D721Med (cell line): ENCODE data around the gene FADS1.

Experiments
- DNase-seq: peaks from one replicate; pipeline ENCODE4 v3.0.0; 2011; ENCODE audit warnings: low spot score; ENCODE audit not compliant: insufficient read length
- FAIRE-seq: peaks from 2 replicates; lab custom pipeline; 2011; peaks lifted over from hg19 to GRCh38; lab: Jason Lieb, UNC
- CTCF ChIP-seq: IDR thresholded peaks from 2 replicates; pipeline ENCODE4 v1.5.1; 2012; ENCODE audit warnings: mild to moderate bottlenecking, control low read depth; ENCODE audit not compliant: insufficient read depth; ENCODE audit errors: missing control alignments

FADS1 gene

DNA sequence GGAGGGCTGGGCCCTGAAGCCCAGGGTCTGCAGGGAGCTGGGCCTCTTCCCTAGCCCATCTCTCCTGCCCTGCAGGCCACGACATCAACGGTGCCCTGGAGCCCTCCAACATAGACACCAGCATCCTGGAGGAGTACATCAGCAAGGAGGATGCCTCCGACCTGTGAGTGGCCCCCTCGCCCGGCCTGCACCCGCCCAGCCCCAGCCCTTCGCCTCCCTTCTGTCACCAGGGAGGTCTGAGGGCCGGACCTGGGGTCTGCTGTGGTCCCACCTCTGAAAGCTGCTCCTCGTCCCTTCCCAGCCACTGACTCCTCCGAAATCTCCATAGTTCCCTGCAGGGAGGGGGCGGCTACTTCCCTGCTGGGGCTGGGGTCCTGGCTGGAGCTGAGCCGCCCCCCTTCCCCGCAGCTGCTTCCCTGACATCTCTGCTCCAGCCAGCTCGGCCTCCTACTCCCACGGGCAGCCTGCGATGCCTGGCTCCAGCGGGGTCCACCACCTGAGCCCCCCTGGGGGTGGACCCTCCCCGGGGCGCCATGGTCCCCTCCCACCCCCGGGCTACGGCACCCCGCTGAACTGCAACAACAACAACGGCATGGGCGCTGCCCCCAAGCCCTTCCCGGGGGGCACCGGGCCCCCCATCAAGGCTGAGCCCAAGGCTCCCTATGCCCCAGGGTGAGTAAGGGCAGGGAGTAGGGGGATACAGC is 51.1 kb downstream of the FADS1 start:
- FAIRE-seq (no peak), DNase-seq (no peak)
- TF ChIP-seq CTCF = no peak

DNA sequence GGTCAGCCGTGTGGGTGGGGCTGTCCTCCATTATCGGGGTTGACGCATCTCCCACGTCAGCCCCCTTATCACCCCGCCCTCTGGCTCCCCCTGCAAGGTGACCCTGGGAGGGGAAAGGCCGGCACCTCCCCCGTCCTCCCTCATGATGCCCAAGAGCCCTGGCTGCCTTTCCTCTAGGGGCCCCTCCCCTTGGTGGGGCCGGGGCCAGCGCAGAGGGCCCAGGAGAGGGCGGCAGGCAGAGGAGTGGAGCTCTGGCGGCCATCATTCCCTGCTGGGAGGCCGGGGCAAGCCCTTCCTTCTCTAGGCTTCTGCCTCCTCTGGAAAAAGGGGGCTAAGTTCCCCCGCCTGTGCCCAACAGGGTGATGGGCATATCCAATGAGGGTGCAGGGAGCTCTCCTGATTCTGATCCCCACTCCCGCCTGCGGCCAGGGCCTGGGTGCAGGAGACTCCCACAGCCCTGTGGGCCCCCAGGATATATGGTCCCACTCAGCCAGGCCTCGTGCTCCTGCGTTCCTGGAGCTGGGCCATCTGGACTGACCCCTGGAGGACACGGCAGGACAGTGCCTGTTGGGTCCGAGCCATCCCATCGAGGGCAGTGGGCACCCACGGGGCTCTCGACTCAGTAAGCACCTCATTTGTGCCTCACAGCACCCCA is 52.1 kb downstream of the FADS1 start:
- TF ChIP-seq CTCF = no peak
- DNase-seq (no peak), FAIRE-seq (no peak)

GRCh38 chr11:61763930-61764605 is 52.7 kb downstream of the FADS1 start:
- no peak for DNase-seq
- FAIRE-seq = no peak
- no peak for TF ChIP-seq CTCF

GRCh38 chr11:61762798-61763197 is 54.0 kb downstream of the FADS1 start:
- no peak for FAIRE-seq
- no peak for TF ChIP-seq CTCF
- no peak for DNase-seq

GRCh38 chr11:61762223-61762615 is 54.6 kb downstream of the FADS1 start:
- TF ChIP-seq CTCF = no peak
- no peak for DNase-seq
- FAIRE-seq = no peak

GRCh38 chr11:61761440-61762222 is 55.2 kb downstream of the FADS1 start:
- DNase-seq (no peak), FAIRE-seq (no peak)
- TF ChIP-seq CTCF = no peak
